Skeletal muscle cell (primary cell): ENCODE measurements around the gene PAK1.

ENCODE experiments used
- DNase-seq: peaks from one replicate; pipeline ENCODE4 v3.0.0-alpha.2; 2010; ENCODE audit warnings: low read depth
- H3K4me3 ChIP-seq: 2 replicates; pipeline ENCODE4 v1.5.1; 2011; ENCODE audit warnings: low read depth, mild to moderate bottlenecking, control low read depth, low read length, moderate library complexity

The PAK1 gene

GRCh38 chr11:77442394-77443053 is 31.4 kb downstream of the PAK1 start:
- DNase-seq, result no peak
- no peak overlapping the region for H3K4me3 ChIP-seq

- DNase-seq, result no peak
Measured at GRCh38 chr11:77441426-77441825, 32.5 kb downstream of the PAK1 start.

GRCh38 chr11:77440678-77441077 is 33.2 kb downstream of the PAK1 start:
- no peak for DNase-seq
- H3K4me3 ChIP-seq, result no peak overlapping the region

More at GRCh38 chr11:77441426-77441825, 32.5 kb downstream of the PAK1 start:
- no peak overlapping the region for H3K4me3 ChIP-seq

DNA sequence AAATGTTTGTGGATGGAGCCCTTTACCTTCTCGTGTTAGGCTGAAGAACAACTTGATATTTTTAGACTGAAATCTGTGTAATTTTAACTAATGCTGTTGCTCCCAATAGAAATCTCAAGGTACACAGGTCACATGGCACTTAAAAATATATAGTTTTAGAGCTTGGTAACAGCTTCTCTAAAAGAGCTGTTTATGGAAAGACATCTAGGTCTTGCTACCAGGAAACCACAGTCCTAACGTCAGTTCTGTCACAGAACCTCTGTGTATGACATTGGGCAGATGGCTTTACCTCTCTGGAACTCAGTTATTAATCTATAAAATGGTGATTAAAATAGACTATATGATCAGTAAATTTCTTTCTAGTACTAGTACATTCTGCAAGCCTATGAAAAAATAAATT is 35.4 kb downstream of the PAK1 start:
- no peak for DNase-seq
- no peak overlapping the region for H3K4me3 ChIP-seq

DNA sequence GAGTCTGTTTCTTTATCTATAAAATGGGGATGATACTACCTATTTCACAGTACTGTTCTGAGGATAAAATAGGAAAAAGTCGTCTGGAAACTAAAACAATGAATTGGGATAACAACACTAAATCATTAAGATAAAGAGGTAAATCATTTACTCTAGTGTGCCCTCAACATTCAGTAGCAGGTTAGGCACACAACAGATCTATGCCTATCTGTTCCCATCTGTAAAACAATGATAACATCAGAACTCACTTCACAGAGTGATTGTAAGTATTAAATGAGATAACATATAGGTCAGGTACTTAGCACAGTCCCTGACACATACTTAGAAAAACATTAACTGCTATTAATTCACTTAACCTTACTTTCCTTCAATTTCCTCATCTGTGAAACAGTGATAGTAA is 36.9 kb downstream of the PAK1 start:
- H3K4me3 ChIP-seq, result no peak overlapping the region

GRCh38 chr11:77436506-77436905 is 37.4 kb downstream of the PAK1 start:
- no peak overlapping the region for H3K4me3 ChIP-seq
- DNase-seq, result no peak

More for the DNA sequence above, 36.9 kb downstream of the PAK1 start:
- no peak for DNase-seq

DNA sequence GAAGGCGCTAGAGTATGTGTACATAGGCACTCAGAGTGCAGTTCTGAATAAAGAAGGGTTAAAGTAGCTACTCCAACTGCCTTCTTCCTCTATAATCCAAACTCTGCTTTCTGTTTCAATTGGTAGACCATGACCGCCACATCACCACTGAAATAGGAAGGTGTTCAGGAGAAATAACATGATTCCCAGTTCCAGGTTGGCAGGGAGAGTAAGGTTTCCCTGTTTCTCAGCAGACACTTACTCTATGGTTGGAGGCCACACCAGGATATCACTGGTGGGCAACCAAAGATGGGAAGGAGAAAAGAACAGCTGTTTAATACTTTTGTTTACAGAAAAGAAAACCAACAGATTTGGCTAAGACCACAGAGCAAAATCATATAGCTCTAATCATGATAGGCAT is 37.9 kb downstream of the PAK1 start:
- DNase-seq, result no peak
- H3K4me3 ChIP-seq, result no peak overlapping the region

DNA sequence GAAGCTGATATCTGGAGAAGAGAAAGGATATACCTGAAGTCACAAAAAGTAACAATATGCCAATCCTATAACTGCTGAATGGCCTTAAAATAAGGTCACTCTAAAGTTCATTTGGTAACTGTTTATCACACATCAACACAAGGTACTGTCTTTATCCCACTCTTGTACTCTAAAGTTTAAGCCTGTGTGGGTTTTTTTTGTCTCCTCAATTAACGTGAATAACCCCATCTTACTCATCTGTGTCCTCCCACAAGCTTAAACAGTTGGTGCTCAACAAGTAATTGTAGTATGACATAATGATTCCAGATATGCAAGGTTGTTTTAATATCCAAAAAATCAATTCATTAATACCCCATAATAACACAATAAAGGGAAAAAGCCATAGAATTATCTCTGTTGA is 42.1 kb downstream of the PAK1 start:
- DNase-seq, result no peak
- H3K4me3 ChIP-seq, result no peak overlapping the region

DNA sequence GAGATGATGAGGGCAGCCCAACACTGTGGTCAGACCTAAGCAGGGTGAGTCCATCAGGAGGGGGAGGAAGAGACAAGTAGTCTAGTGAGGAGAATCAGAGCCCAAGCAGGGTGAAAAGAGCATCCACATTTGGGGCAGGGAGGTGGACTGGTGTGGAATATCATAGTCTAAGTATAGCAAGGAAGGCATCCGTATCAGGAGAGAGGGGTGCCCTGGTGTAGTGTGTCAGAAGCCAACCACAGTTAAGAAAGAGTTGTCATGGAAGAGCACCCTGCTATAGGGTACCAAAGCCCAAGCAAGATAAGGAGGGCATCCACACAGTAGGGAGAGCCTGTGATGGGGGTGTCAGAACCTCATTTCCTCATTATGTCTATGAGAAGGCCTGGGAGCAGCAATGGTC is 45.3 kb downstream of the PAK1 start:
- H3K4me3 ChIP-seq, result no peak overlapping the region
- DNase-seq, result no peak

- no peak for DNase-seq
- H3K4me3 ChIP-seq, result no peak overlapping the region
Measured at GRCh38 chr11:77425346-77425745, 48.5 kb downstream of the PAK1 start.

GRCh38 chr11:77424644-77425043 is 49.2 kb downstream of the PAK1 start:
- H3K4me3 ChIP-seq, result no peak overlapping the region
- DNase-seq, result no peak

DNA sequence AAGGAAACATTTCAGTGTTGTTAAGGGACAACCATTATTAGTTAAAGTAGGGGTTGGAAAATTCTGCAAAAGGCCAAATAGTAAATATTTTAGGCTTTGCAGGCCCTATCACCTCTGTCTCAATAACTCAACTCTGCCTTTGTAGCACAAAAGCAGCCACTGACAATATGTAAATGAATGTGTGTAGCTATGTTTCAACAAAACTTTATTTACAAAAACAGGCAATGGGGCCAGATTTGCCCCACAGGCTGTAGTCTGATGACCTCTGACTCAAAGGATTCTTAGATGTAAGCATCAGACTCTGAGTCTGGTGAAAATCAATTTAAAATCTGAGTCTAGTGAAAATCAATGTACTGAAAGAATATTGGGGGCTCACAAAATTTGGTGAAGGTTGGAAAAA is 50.3 kb downstream of the PAK1 start:
- no peak for DNase-seq
- H3K4me3 ChIP-seq, result no peak overlapping the region

DNA sequence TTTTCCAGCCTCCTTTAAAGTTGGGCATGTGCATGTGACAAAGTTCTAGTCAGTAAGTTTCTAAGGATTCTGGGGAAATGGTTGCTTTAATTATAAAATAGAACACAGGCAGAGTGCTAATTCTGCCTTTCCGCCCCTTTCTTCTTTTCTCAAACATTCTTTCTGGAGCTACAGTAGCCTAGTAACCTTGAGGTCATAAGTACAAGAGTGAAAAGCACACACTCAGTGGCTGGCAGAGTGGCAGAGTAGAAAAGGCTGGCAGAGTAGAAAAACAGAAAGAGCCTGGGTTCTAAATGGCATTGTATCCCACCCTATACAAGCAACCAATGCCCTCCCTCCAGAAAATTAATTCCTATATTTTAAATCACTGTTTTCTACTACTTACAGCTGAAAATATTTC is 51.2 kb downstream of the PAK1 start:
- no peak overlapping the region for H3K4me3 ChIP-seq
- DNase-seq, result no peak

- no peak for DNase-seq
- H3K4me3 ChIP-seq, result no peak overlapping the region
Measured at GRCh38 chr11:77421041-77421723, 52.7 kb downstream of the PAK1 start.

- DNase-seq, result no peak
Measured at GRCh38 chr11:77418971-77419597, 54.8 kb downstream of the PAK1 start.

GRCh38 chr11:77418155-77418970 is 55.5 kb downstream of the PAK1 start:
- no peak overlapping the region for H3K4me3 ChIP-seq
- DNase-seq, result no peak

More at GRCh38 chr11:77418971-77419597, 54.8 kb downstream of the PAK1 start:
- no peak overlapping the region for H3K4me3 ChIP-seq

- H3K4me3 ChIP-seq, result no peak overlapping the region
- DNase-seq, result no peak
Measured at GRCh38 chr11:77416357-77416756, 57.5 kb downstream of the PAK1 start.

GRCh38 chr11:77413850-77414460 is 59.9 kb downstream of the PAK1 start:
- DNase-seq, result peak; percentile 62
- H3K4me3 ChIP-seq, result no peak overlapping the region

DNA sequence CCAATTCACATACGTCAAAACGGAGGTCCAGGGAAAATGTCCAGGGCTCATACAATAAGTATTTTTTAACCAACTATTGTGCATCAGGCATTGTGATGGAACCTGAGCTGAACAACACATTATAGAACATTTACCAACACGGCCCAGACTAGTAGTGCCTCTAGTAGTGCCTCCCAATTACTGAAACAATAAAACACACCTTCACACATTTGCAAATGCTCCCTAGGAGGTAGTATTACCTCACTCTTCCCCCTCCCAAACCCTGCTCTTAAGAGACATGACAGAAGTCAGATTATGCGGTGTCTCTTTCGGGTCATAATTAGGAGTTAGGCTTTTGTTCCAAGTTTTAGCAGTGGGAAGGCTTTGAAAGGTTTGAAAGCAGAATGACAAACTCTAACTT is 61.1 kb downstream of the PAK1 start:
- no peak for DNase-seq
- no peak overlapping the region for H3K4me3 ChIP-seq
